Skeletal muscle cell (primary cell): ENCODE results near the gene LGR6.

Source experiments
- DNase-seq: peaks from one replicate; pipeline ENCODE4 v3.0.0-alpha.2; 2010; ENCODE audit warnings: low read depth
- H3K4me3 ChIP-seq: 2 replicates; pipeline ENCODE4 v1.5.1; 2011; ENCODE audit warnings: low read depth, mild to moderate bottlenecking, control low read depth, low read length, moderate library complexity

Gene LGR6

DNA sequence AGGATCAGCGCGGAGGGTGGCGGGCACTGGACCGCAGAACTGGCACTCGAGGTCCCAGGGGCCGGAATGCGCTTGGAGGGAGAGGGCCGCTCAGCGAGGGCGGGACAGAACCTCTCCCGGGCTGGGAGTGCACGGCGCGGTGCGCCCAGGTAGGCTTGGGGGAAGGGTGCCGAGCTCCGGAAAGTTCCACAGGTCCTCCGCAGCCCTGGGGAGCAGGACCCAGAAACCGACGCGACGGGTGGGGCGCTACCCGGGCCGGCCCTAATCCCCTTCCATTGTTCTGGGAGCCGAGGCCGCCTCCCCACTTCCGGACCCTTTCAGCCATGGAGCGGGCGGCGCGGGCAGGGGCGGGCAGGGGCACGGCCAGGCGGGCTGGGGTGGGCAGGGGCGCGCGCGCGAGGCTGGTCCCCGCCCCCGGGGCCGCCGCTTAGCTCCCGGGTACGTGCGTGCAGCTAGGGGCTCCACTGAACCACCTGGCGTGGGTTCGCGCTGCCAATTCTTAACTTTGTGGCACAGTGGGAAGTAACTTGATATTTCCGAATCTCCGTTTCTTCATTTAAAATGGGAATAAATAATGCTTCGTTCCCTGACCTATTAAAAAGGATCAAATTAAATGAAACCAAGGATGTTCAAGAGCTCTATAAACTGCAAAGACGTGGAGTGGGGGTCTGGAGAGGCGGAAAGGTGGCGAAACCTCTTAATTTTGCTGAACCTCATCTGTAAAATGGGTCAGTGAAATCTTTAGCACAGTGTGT, 20.7 kb downstream of the LGR6 start:
- peak overlapping the region; percentile 15 for H3K4me3 ChIP-seq
- no peak for DNase-seq

DNA sequence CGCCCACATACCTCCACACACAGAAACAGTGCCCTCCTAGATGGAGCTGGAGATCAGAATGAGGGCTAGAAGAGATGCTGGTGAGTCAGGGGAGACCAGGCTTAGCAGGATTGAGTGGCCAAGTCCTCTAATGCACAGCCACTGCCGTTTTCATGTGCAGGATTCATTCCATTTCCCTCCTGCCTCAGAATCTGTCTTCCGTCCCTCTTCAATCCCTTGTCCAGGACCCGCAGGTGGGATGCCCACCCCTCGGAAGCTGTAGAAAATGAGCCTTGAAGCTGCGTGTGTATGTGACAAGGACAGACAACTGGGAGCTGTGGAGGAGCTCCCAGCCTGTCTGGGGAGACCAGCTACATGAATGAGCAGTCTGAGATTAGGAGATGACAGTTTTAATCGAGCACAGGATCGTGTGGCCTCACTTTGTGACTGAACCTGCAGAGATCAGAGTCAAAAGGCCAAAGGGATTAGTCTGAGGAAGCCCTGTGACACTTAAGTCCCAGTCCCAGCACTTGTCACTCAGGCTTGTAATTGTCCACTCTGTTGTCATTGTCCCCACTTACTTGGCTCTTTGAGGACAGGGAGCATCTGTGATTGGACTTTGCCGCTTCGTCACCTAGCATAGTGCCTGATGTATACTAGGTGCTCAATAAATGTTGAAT, 22.0 kb downstream of the LGR6 start:
- no peak for DNase-seq
- H3K4me3 ChIP-seq: no peak overlapping the region

DNA sequence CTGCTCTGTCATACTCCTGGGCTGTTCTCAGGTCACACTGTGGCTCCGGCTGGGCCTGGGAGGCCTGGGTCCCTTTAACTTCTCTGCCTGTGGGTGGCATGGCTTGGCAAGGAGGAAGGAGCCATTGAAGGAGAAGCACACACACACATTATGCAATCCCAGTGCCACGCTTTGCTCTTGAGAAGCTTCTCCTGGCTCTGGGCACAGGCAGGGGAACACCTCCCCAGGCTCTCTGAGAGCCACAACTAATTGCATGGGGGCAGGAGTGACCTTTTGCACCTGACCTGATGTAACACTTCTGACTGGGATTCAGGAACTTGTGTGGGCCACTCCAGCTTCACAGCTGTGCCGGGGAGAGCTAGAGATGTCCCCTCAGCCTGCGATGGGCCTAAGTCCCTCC, 23.1 kb downstream of the LGR6 start:
- DNase-seq: no peak
- no peak overlapping the region for H3K4me3 ChIP-seq

DNA sequence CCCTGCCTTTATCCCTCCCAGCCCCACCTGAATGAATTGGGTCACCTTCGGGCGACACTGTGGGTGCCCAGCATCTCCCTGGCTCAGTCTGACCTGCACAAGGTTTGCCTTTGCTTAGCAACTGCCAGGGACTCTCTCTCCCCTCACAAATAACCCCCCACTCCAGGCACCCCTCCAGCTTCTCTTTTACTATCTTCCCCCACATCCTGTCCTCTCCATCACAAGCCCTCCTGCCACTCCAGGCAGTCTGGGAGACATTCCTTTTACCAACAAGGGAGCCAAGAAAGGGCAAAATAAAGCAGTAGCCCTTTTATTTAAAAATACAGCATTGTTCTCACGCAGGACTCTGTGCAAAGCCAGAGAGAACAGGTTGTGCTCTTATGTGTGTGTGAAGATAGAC, 23.9 kb downstream of the LGR6 start:
- H3K4me3 ChIP-seq: no peak overlapping the region
- no peak for DNase-seq

DNA sequence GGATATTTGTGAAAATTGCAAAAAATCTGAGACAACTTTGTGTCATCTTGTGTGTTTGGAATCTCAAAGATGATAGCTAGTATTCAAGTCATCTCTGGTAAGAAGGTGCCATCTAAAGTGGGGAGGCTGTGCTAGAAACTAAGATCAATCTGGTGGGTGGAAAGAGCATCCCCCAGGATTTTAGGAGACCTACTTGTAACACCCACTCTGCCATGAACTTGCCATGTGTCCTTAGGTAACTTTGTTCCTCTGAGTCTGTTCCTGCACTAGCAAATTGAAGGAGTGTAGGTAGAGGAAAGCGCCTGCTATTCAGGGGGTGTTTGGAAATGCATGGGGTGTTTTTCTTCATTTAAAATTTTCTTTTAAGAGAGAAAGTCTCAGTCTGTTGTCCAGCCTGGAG, 24.4 kb downstream of the LGR6 start:
- DNase-seq: no peak
- no peak overlapping the region for H3K4me3 ChIP-seq

DNA sequence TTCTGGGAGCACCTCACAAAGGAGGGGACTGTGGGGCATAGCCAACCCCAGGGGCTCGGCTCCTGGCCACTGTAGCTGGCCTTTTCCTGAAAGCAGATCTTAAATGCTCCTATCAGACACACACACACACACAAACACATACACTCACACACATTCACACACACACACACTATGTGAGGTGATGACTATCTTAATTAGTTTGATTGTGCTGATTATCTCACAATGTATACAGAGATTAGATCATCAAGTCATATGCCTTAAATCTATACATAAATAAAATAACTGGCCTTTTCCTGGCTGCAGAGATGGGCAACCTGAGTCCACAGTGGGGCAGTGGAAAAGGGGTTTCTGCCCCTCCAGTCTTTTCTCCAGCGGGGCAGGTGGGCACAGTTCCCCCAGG, 27.1 kb downstream of the LGR6 start:
- no peak for DNase-seq
- no peak overlapping the region for H3K4me3 ChIP-seq

DNA sequence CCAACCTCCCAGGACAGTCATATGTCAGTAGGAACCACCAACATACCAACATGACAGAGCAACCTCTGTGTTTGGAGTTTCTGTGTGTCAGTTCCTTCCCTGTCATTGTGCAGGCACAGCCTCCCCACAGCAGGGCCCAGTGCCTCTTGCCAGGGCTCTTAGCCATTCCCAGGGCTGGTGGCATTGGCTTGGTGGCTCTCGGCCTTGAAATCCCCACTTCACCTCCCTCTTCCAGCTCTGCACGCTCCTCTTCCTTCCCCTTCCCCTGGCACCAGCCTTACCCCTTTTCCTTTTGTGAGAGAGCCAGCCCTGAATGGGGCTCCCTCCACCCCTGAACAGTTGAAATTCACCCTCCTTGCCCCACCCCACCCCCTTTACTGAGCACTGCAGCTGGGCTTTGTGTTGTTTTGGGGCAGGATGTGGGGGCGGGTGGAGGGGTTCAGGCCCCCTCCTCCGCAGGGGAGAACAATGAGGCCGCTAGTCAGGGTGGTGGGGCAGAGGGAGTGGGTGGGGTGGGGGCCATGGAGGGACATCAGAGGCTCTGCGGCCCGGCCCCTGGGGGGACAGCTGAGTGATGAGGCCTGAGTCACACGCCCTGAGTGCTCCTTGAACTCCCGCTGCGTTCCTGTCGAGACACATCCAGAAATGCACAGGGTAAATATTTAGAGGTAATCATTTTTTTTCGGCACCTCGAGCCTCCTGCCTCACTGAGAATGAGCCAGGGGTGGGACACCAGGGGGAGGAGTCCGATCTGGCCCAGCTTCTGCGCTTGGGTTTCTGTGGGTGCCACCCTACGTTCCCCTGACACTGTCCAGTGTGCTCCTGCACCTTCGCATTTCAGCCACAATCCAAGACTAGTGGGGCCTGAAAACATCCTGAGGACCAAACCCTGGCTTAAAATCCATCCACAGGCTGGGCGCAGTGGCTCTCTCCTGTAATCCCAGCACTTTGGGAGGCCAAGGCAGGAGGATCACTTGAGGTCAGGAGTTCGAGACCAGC, 28.6 kb downstream of the LGR6 start:
- no peak overlapping the region for H3K4me3 ChIP-seq
- no peak for DNase-seq

DNA sequence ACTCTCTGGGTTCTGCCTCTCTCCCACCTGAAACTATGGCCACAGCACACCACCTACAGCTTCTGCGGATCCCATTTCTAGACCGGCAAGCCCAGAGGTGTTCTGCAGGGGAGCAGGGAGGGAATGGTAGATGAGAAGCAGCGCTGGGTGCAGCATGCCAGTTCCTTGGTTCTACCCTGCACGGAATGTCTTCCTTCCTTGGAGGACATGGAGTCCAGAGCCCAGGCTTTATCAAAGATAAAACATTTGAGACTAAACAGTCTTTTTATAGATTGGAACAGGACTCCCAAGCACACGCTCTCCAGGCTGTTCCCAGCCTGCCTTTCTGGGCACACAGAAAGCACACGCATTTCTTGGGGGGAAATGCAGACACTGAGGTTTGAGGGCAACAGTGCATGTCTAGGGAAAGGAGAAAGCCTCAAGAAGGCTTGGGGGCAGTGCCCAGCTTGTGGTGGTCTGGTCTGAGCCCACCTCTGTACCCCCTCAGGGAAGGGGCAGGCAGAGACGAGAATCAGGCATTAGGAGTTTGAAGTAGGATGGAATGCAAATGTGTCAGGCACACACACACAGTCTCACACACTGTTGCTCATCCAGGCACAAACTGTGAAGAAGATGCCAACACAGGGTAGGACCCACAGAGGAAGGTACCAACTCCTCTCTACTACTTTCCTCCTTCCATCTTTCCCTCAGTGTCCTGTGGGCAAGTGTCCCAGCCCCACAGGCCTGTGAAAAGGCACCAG, 29.7 kb downstream of the LGR6 start:
- H3K4me3 ChIP-seq: no peak overlapping the region
- no peak for DNase-seq

DNA sequence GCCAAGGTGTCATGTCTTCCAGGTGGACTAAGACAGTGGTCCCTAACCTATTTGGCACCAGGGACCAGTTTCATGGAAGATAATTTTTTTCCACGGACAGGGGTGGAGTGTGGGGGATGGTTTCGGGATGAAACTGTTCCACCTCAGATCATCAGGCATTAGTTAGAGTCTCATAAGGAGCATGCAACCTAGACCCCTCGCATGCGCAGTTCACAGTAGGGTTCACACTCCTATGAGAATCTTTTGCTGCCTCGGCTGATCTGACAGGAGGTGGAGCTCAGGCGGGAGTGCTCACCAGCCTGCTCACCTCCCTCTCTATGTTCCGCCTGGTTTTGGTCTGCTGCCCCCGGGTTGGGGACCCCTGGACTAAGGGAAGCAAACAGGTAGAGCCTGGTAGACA, 30.9 kb downstream of the LGR6 start:
- H3K4me3 ChIP-seq: no peak overlapping the region
- DNase-seq: no peak

DNA sequence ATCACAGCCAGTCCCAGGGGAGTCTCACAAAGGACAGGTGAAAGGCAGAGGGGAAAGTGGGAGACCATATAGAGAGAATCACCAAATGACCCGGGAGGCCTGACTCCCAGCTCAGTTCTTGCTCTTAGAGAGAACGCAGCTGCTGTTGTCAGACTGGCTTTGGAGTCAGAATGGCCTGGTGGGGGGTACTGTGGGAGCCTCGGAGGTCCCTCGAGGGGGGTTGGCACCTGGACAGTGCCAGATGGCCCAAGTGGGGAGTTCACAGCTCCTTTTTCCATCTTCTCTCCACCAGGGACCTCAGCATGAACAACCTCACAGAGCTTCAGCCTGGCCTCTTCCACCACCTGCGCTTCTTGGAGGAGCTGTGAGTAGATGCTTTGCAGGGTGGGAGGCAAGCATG, 31.5 kb downstream of the LGR6 start:
- no peak overlapping the region for H3K4me3 ChIP-seq
- DNase-seq: no peak

DNA sequence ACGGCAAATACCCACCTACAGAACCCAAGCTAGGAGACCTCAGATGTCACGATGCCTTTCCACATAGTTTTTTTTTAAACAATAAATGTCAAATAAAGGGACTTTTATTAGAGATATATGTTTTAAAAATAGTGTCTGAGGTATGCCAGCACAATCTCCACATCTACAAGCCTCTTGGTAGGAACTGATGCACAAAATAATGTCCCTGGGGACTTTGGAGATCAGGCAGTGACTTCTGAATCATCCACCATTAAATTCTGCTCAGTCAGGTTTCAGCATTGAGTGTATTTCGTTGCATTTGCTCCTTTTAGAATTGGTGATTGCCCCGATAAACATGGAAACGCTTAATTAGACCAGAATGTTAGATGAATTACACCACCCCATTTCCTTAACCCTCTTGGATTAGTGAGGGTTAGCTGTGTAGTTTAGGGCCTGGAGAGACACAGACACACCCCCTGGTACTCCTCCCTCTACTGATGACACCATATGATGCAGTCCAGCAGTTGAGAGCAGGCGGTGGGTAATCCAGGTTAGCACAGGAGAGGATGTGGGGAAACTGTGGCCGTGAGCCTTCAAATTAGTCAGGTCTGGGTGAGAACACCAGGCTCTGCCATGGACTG, 33.6 kb downstream of the LGR6 start:
- no peak for DNase-seq
- no peak overlapping the region for H3K4me3 ChIP-seq

DNA sequence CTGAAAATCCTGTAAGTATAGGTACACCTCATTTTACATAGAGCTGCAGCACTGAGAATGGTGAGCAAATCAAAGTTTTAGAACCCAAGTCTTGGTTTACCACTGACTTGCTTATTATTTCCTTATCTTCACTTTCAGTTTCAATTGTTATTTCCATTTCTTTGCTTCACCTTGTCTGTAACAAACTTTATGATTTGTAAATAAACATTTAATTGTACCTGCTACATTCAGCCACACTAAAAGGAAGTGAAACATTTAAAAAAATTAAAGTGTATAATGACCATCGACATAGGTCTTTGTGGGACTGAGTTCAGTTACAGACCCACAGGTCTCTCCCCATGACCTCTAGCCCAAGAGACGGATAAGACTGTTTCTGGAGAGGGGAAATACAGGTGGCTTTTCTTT, 34.4 kb downstream of the LGR6 start:
- no peak for DNase-seq

DNA sequence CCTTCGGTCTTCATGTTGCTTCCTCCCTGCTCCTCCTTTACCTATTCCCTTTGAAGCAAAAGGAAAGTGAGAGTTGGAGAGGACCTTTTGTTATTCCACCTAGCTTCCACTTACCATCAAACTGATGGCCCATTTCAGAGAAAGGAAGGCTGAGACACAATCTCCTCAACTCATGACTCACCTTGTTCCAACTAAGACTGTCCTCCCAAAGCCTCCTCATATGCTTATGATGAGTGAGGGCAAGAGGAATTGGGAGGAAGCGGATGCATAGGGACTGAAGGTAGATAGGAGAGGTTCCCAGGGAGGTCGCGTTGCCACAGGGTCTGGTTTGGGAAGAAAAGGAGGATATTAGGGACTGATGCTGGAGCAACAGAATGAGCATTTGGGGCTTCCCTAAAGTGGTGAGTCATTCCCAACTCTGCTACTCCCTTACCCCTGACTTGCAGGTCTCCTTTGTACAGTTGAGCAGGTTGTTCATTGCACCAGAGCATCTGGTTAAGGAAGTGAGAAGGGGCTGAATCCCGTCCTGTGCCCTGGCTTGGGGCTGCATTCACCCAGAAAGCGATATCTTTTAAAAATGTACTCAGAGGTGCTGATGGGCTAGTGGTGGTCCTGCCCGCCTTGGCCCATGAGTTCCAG, 35.0 kb downstream of the LGR6 start:
- DNase-seq: no peak
- no peak overlapping the region for H3K4me3 ChIP-seq

More for the DNA sequence above, 34.4 kb downstream of the LGR6 start:
- no peak overlapping the region for H3K4me3 ChIP-seq

DNA sequence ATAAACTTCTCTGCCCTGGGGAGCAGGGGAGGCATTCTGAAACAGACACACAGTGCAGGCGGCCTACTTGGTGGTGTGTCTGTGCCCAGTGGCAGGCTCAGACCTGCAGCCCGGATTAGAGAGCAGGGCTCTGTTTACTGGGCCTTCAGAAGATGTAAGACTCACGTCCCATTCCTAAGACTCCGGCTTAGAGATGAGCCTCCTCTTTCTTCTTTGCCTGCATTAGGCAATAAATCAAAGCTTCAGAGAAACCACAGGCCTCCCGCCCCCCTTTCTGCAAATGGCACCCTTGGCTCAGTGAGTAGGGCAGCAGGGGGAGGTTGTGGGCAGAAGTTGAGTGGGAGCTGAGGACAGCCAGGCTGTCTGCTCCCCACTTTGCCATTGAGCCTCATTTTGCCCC, 35.8 kb downstream of the LGR6 start:
- no peak for DNase-seq
- no peak overlapping the region for H3K4me3 ChIP-seq

DNA sequence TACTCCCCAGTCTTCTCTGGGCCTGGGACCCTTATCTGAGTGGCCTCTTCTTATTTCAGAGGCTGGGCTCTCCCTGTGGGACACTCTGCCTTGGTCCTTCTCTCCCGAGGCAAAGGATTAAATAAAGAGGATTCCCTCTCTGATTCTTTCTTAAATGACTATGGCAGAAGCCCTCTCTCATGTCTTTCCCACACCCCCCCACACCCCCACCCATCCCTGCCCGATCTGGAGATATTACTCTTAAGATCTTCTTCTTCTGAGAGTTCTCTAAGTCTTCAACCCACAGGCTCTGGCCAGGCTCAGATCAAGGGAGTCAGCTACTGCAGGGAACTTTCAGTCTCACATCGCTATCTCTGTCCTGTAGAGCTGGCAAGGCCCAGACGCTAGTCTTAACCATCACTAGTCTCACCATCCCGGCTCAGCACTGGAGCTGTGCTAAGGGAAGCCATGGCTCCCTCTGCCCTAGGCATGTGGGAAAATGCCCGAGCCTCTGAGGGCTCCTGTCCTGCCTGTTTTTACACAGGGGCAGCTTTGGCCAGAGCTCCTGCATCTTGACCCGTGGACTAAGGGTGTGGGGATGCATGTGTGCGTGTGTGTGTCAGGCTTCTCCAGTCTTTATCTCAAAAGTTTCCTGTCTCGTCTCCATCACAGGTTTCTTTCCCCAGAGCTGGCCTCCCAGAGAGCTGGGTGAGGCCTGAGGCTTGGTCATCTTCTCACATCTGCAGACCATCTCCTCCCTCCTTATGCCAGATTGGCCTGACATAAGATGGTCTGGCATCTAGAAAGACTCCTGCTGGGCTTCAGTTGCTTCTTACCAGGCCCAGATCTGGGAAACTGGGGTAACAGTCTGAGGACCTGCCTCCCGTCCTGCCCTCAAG, 36.7 kb downstream of the LGR6 start:
- no peak for DNase-seq
- no peak overlapping the region for H3K4me3 ChIP-seq

DNA sequence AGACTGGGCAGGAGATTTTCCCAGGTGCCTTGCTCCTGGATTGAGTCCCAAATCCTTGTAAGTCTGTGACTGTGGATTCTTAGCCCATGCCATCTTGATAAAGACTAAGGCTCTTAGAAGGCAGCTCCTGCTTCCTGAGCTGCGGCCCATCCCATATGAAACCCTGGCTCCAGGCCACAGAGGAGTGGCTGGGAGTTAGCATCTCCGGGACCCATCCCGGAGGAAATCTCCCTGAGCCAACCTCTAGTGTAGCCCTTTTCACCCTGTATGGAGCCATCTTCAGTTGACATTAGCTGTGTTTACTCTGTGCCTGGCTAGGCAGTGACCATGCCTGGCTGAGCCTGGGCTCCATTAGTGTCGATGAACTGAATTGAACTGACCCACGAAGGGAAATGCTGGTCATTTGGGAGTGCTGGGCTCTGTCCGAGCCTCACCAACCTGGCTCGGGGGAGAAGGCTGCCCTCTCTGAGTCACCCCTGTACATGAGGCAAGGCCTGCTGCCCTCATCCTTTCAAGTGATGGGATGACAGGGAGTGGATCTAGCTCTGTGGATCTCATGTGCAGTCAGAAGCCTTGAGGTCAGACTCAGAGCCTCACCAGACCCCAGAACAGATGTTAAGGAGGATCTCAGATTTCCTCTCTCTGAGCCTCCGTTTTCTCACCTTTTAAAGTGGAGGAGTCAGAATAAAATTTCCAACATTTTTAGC, 37.5 kb downstream of the LGR6 start:
- no peak for DNase-seq
- H3K4me3 ChIP-seq: no peak overlapping the region

DNA sequence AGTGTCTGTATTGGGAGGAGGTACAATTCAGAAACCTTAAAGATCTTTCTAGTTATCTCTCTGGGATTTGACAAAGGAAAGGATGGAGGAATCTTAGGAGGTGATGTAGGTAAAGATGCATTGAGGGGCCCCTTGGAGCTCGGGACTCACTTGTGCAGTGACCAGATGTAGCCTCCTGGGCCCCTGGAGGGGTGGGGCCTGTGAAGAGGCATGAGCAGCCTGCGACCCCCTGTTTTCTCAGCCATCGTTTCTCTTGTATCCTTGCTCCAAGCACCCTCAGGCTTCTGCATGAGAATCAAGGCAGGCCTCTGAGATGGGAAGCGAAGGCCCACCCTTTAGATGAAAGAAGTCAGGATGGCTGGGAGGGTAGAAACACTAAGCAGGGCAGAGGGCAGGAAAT, 39.6 kb downstream of the LGR6 start:
- no peak overlapping the region for H3K4me3 ChIP-seq
- no peak for DNase-seq
